ENCODE data around the gene CMC1.

GRCh38 chr3:28253040-28253715 lies 11.8 kb downstream of the CMC1 start:
- TF ChIP-seq, protein P1, sequence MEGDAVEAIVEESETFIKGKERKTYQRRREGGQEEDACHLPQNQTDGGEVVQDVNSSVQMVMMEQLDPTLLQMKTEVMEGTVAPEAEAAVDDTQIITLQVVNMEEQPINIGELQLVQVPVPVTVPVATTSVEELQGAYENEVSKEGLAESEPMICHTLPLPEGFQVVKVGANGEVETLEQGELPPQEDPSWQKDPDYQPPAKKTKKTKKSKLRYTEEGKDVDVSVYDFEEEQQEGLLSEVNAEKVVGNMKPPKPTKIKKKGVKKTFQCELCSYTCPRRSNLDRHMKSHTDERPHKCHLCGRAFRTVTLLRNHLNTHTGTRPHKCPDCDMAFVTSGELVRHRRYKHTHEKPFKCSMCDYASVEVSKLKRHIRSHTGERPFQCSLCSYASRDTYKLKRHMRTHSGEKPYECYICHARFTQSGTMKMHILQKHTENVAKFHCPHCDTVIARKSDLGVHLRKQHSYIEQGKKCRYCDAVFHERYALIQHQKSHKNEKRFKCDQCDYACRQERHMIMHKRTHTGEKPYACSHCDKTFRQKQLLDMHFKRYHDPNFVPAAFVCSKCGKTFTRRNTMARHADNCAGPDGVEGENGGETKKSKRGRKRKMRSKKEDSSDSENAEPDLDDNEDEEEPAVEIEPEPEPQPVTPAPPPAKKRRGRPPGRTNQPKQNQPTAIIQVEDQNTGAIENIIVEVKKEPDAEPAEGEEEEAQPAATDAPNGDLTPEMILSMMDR (IDR thresholded peaks at IDR 0.05) = no peak
- TF ChIP-seq POLR2AphosphoS5 (IDR thresholded peaks at IDR 0.05; ENCODE audit: low read depth, low read length) (no peak), REST (IDR thresholded peaks at IDR 0.05; ENCODE audit: insufficient read depth in 1 of 2, low read depth in 2 of 2, low read length in 1 of 2) (no peak)
